Activated naive CD8-positive, alpha-beta T cell treated with anti-CD3 and anti-CD28 coated beads for 36 hours (primary cell): Measurements from ENCODE around the gene CFAP299. TPM values are rescaled to one million over a fixed set of nuclear protein-coding genes. Genes with fewer than 3 reads are reported as not detected.

Experiments used
- DNase-seq: peaks from one replicate; pipeline ENCODE4 v3.0.0; 2021
- H3K27ac Mint-ChIP-seq: one replicate; pipeline ENCODE4 v1.8.0; 2022; ENCODE audit warnings: mild to moderate bottlenecking, moderate library complexity, mixed read lengths
- H3K27me3 Mint-ChIP-seq: one replicate; pipeline ENCODE4 v1.8.0; 2022; ENCODE audit warnings: mild to moderate bottlenecking, mixed read lengths
- H3K36me3 Mint-ChIP-seq: one replicate; pipeline ENCODE4 v1.8.0; 2021; ENCODE audit warnings: mild to moderate bottlenecking, mixed read lengths
- H3K4me1 Mint-ChIP-seq: one replicate; pipeline ENCODE4 v1.8.0; 2021; ENCODE audit warnings: mixed read lengths
- H3K4me3 Mint-ChIP-seq: one replicate; pipeline ENCODE4 v1.8.0; 2022; ENCODE audit warnings: mild to moderate bottlenecking, moderate library complexity, mixed read lengths
- H3K9me3 Mint-ChIP-seq: one replicate; pipeline ENCODE4 v1.8.0; 2022; ENCODE audit warnings: mixed read lengths
- total RNA-seq, 2 experiments: library from RNA; stranded (reverse); gene quantifications; one replicate each; pipeline ENCODE4 v1.2.3, GENCODE V29; 2021

CFAP299 gene
- total RNA-seq, 2 experiments from 2014 or later = not detected

- no peak overlapping the region for H3K4me3 Mint-ChIP-seq
- peaks cover 12% of the 10 kb centered on the region for H3K4me1 Mint-ChIP-seq
- H3K9me3 Mint-ChIP-seq = no peaks in the 10 kb centered on the region
- no peak for DNase-seq
- H3K36me3 Mint-ChIP-seq = no peaks in the 10 kb centered on the region
- H3K27ac Mint-ChIP-seq = no peak overlapping the region
- peaks cover 27% of the 10 kb centered on the region for H3K27me3 Mint-ChIP-seq
These were observed 25.9 kb downstream of the CFAP299 start for GRCh38 chr4:80361329-80361900.

DNA sequence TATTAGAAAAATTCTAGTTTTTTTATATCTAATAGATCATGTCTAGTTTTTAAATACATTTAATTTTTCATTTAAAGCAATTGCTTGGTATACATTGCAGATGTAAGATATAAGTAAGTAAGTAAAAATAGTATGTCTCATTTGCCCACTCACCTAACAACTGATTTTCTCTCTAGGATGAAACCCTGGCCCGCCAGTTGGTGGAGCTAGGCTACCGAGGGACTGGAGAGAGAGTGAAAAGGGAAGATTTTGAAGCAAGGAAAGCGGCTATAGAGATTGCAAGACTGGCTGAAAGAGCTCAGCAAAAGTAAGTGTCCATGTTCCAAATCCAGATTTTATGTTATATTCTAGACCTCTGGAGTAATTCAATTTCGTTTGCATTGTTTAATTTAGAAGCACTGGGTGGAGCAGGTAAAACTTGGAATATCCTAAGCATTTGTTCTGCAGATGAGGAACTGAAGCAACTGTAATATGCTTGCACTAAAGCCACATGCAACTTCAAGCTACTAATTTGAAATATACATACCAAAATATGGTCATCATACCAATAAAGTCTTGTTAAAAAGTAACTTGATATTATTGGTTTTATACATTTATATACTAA, 27.1 kb downstream of the CFAP299 start:
- H3K27me3 Mint-ChIP-seq = peaks cover 25% of the 10 kb centered on the region
- peak; percentile 35 for DNase-seq
- H3K36me3 Mint-ChIP-seq = no peaks in the 10 kb centered on the region
- H3K4me3 Mint-ChIP-seq = no peak overlapping the region
- H3K27ac Mint-ChIP-seq = no peak overlapping the region
- no peaks in the 10 kb centered on the region for H3K9me3 Mint-ChIP-seq
- peaks cover 12% of the 10 kb centered on the region for H3K4me1 Mint-ChIP-seq

DNA sequence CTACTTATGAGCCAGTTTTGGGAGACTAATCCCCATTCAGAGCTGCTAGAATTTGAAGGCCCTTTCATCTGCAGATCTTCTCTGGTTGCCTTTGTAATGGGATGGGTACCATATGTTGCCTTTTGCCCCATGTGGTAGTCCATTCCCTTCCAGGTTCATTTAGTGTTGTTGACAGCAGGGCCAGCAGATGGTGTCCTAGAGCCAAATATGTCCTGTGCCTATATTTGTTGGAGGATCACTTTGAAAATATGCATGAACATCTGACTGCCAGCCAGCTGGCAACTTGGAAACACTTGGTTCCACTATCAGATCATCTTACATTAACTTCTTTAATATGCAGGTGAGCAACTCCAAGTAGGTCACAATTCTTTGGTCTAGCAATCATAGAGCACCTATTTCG, 30.4 kb downstream of the CFAP299 start:
- peaks cover 11% of the 10 kb centered on the region for H3K9me3 Mint-ChIP-seq
- no peak overlapping the region for H3K27ac Mint-ChIP-seq
- no peaks in the 10 kb centered on the region for H3K27me3 Mint-ChIP-seq
- no peaks in the 10 kb centered on the region for H3K36me3 Mint-ChIP-seq
- peaks cover 4% of the 10 kb centered on the region for H3K4me1 Mint-ChIP-seq
- DNase-seq = peak; percentile 21
- H3K4me3 Mint-ChIP-seq = no peak overlapping the region

DNA sequence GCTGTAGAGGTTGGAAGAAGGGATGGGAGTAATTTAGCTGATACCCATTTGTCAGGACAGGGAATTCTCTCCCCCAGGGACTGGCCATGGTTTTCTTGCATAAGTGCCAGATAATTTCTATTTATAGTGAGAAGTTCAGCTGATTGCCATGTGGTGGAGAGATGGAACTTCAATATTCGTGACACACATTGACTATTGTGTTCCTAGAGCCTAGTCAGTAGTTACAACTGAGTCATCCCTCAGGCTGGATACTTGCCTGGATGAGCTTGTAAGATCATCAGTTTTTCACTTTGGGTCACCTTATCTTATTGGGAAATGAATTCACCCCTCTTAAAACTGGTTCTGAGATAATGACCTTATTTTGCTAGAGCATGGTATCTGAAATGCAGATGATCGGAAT, 32.2 kb downstream of the CFAP299 start:
- DNase-seq = no peak
- H3K9me3 Mint-ChIP-seq = peaks cover 20% of the 10 kb centered on the region
- H3K36me3 Mint-ChIP-seq = peaks cover 4% of the 10 kb centered on the region
- H3K4me1 Mint-ChIP-seq = peaks cover 4% of the 10 kb centered on the region
- no peaks in the 10 kb centered on the region for H3K27me3 Mint-ChIP-seq
- no peak overlapping the region for H3K4me3 Mint-ChIP-seq
- H3K27ac Mint-ChIP-seq = no peak overlapping the region

- Mint-ChIP-seq H3K4me3 (no peak overlapping the region), H3K36me3 (peaks cover 6% of the 10 kb centered on the region), H3K27me3 (no peaks in the 10 kb centered on the region), H3K4me1 (peaks cover 4% of the 10 kb centered on the region), H3K27ac (no peak overlapping the region), H3K9me3 (peaks cover 27% of the 10 kb centered on the region)
- DNase-seq = no peak
These were observed 35.1 kb downstream of the CFAP299 start for GRCh38 chr4:80370635-80371034.

DNA sequence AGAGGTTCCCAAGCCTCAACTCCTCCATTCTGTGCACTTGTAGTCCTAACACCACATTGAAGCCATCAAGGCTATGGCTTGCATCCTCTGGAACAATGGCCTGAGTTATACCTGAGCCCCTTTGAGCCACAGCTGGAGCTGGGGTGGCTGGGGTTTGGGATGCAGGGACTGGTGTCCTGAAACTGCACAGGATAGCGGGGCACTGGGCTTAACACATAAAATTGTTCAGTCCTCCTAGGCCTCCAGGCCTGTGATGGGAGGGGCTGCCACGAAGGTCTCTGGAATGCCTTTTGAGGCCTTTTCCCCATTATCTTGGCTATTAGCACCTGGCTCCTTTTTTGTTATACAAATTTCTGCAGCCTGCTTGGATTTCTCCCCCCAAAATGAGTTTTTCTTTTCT, 35.5 kb downstream of the CFAP299 start:
- H3K9me3 Mint-ChIP-seq = peaks cover 27% of the 10 kb centered on the region
- H3K4me3 Mint-ChIP-seq = no peak overlapping the region
- DNase-seq = no peak
- no peaks in the 10 kb centered on the region for H3K27me3 Mint-ChIP-seq
- peaks cover 6% of the 10 kb centered on the region for H3K36me3 Mint-ChIP-seq
- no peak overlapping the region for H3K27ac Mint-ChIP-seq
- peaks cover 2% of the 10 kb centered on the region for H3K4me1 Mint-ChIP-seq

- Mint-ChIP-seq H3K4me3 (no peak overlapping the region), H3K27ac (no peak overlapping the region), H3K36me3 (peaks cover 11% of the 10 kb centered on the region), H3K9me3 (peaks cover 35% of the 10 kb centered on the region), H3K27me3 (no peaks in the 10 kb centered on the region), H3K4me1 (no peaks in the 10 kb centered on the region)
- DNase-seq = no peak
These were observed 38.6 kb downstream of the CFAP299 start for GRCh38 chr4:80374180-80374579.

DNA sequence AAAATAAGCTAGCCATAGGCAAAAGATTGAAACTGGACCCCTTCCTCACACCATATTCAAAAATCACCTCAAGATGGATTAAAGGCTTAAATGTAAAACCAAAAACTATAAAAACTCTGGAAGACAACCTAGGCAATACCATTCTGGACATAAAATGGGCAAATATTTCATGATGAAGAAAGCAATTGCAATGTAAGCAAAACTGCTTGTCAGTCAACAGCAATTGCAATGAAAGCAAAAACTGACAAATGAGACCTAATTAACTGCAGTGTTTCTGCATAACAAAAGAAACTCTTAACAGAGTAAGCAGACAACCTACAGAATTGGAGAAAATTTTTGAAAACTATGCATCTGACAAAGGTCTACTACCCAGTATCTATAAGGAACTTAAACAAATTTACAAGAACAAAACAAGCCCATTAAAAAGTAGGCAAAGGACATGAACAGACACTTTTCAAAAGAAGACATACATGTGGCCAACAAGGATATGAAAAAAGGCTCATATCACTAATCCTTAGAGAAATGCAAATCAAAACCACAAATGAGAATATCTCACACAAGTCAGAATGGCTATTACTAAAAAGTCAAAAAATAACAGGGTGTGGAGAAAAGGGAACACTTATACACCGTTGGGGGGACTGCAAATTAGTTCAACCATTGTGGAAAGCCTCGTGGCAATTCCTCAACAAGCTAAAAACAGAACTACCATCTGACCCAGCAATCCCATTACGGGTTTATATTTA, 46.7 kb downstream of the CFAP299 start:
- Mint-ChIP-seq H3K27me3 (no peaks in the 10 kb centered on the region), H3K27ac (no peak overlapping the region), H3K4me1 (no peaks in the 10 kb centered on the region), H3K4me3 (no peak overlapping the region), H3K36me3 (peaks cover 4% of the 10 kb centered on the region), H3K9me3 (peaks cover 11% of the 10 kb centered on the region)
- DNase-seq = no peak

- Mint-ChIP-seq H3K27ac (no peak overlapping the region), H3K27me3 (no peaks in the 10 kb centered on the region), H3K4me3 (no peak overlapping the region), H3K36me3 (no peaks in the 10 kb centered on the region), H3K4me1 (no peaks in the 10 kb centered on the region), H3K9me3 (peaks cover 4% of the 10 kb centered on the region)
- no peak for DNase-seq
These were observed 50.1 kb downstream of the CFAP299 start for GRCh38 chr4:80385397-80386280.

DNA sequence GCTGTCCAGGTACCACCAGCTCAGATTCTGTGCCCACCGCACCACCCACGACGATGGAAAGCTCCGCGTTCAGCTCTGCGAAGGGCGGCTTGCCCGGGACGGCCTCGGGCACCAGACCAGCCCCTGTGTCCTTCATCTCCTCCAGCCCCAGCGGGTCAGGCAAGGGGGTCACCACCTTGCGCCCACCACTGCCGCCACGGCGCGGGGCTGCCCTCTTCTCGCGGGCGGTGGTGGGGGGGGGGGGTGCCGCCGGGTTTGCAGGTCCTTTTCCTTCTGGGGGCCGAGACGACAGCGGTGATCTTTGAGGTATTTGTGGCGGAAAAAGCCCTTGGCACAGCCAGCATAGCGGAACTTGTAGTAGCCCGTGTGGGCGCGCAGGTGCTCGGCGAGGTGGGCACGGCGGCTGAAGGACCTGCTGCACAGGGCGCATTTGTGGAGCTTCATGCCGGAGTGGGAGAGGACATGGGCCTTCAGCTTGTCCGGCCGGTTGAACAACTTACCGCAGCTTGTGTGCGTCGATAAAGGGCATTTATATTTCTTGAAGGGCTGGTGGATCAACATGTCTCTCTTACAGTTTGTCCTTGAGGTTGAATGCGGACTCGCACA, 50.9 kb downstream of the CFAP299 start:
- DNase-seq = no peak
- no peaks in the 10 kb centered on the region for H3K36me3 Mint-ChIP-seq
- H3K4me1 Mint-ChIP-seq = no peaks in the 10 kb centered on the region
- no peaks in the 10 kb centered on the region for H3K27me3 Mint-ChIP-seq
- no peak overlapping the region for H3K4me3 Mint-ChIP-seq
- no peak overlapping the region for H3K27ac Mint-ChIP-seq
- H3K9me3 Mint-ChIP-seq = no peaks in the 10 kb centered on the region

DNA sequence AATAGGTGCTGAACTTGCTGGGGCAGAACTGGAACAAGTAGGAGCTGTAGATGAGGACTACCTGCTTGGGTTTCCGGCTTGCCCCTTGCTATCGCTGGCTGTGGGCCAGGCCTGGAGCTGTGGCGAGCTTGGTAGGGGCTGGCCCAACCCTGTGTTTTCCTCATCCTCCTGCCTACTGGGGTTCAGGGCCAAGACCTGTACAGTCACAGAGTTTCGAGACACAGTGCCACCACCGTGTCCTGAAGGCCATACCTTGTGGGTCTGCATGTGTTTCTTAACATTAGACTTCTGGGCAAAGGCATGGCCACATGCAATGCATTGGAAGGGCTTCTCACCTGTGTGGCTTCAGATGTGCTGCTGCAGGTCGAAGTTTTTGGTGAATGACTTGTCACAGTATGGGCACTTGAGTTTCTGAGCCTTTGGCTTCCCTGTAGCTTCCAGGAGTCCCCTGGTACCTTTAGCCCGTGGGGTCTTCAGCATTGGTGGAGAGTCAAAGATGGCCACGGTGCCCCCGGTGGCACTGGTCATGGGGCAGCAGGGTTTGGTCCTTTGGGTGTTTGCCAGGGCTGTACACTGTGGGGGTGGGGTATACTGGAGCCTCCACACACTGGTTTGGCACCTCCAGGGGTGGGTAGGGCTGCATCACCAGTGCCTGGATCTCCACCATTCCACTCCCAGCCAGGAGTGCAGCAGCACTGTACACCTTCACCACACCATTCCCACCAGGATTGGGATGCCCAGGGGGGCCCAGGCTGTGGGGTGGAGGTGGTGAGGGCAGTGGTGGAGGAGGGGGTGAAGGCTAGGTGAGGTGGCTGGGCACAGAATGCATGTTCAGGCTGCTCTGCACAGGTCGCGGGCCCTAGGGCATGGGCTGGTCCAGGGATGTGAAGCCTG, 52.1 kb downstream of the CFAP299 start:
- DNase-seq = no peak
- Mint-ChIP-seq H3K4me3 (no peak overlapping the region), H3K36me3 (no peaks in the 10 kb centered on the region), H3K27me3 (no peaks in the 10 kb centered on the region), H3K4me1 (no peaks in the 10 kb centered on the region), H3K27ac (no peak overlapping the region), H3K9me3 (no peaks in the 10 kb centered on the region)

- Mint-ChIP-seq H3K4me1 (no peaks in the 10 kb centered on the region), H3K27me3 (no peaks in the 10 kb centered on the region), H3K9me3 (no peaks in the 10 kb centered on the region), H3K36me3 (no peaks in the 10 kb centered on the region), H3K4me3 (no peak overlapping the region), H3K27ac (no peak overlapping the region)
- DNase-seq = no peak
These were observed 52.7 kb downstream of the CFAP299 start for GRCh38 chr4:80388284-80388607.

DNA sequence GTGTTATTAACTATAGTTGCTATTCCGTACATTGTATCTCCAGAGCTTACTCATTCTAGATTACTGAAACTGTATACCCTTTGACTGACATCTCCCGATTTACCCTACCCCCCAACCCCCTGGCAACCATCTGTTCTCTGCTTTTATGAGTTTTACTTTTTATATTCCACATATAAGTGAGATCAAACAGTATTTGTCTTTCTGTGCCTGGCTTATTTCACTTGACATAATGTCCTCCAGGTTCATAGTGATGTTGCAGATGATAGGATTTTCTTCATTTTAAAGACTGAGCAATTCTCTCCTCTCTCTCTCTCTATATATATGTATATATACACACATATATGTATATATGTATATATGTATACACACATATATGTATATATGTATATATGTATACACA, 54.6 kb downstream of the CFAP299 start:
- DNase-seq = no peak
- H3K4me1 Mint-ChIP-seq = peaks cover 6% of the 10 kb centered on the region
- H3K27me3 Mint-ChIP-seq = no peaks in the 10 kb centered on the region
- H3K9me3 Mint-ChIP-seq = peaks cover 6% of the 10 kb centered on the region
- H3K36me3 Mint-ChIP-seq = no peaks in the 10 kb centered on the region
- H3K27ac Mint-ChIP-seq = no peak overlapping the region
- H3K4me3 Mint-ChIP-seq = no peak overlapping the region
